HEK293 (cell line): Measurements from ENCODE around the gene ROS1.

Source experiments
- CTCF ChIA-PET: fragments of 350-600 bp; formaldehyde crosslinking; extraction: SDS; loops from one replicate; lab custom pipeline; 2021; ENCODE audit warnings: antibody characterized with exemption; lab: Yijun Ruan, JAX
- POLR2A ChIA-PET: fragments of 300-600 bp; formaldehyde crosslinking; extraction: SDS; loops from one replicate; lab custom pipeline; 2020; ENCODE audit warnings: antibody characterized with exemption, inconsistent platforms; lab: Yijun Ruan, JAX
- H3K27ac ChIP-seq: fragments of 200-500 bp; sonication (Bioruptor generic); 2 replicates; pipeline ENCODE4 v1.5.1; 2014; ENCODE audit warnings: low read depth, low read length, control low read depth, inconsistent platforms; ENCODE audit errors: extremely low read depth
- H3K36me3 ChIP-seq, 2 experiments: fragments of 200-500 bp in 1 of 2; sonication (Bioruptor generic) in 1 of 2; 1 replicate in 1 of 2; 2 replicates in 1 of 2; pipeline ENCODE4 v1.5.1; 2014 to 2017; ENCODE audit warnings: inconsistent platforms in 2 of 2, low read length in 2 of 2; ENCODE audit not compliant: control insufficient read depth in 2 of 2, insufficient read depth in 1 of 2
- H3K4me1 ChIP-seq: fragments of 200-500 bp; sonication (Bioruptor generic); 2 replicates; pipeline ENCODE4 v1.5.1; 2014; ENCODE audit warnings: mild to moderate bottlenecking, low read length, inconsistent platforms; ENCODE audit not compliant: control insufficient read depth, insufficient read depth
- H3K4me3 ChIP-seq: 2 replicates; pipeline ENCODE4 v1.5.1; 2011; ENCODE audit warnings: low read depth, mild to moderate bottlenecking, control low read depth, low read length, moderate library complexity
- H3K9me3 ChIP-seq: fragments of 200-500 bp; sonication (Bioruptor generic); 2 replicates; pipeline ENCODE4 v1.5.1; 2014; ENCODE audit warnings: low read depth, low read length, inconsistent platforms; ENCODE audit not compliant: control insufficient read depth, insufficient read depth
- CTCF ChIP-seq: fragments of 450-650 bp; formaldehyde crosslinking; IDR thresholded peaks from 2 replicates; pipeline ENCODE4 v1.5.1; 2016; ENCODE audit warnings: missing biosample characterization, missing genetic modification characterization
- GLIS1 ChIP-seq: fragments of 450-650 bp; formaldehyde crosslinking; IDR thresholded peaks from 2 replicates; pipeline ENCODE4 v1.5.1; 2016; ENCODE audit warnings: missing biosample characterization, missing genetic modification characterization
- HOXC10 ChIP-seq: sonication (generic); formaldehyde crosslinking; IDR thresholded peaks from 2 replicates; pipeline ENCODE4 v1.8.1; 2023; ENCODE audit warnings: mild to moderate bottlenecking, missing genetic modification reagents
- HOXD13 ChIP-seq: sonication (generic); formaldehyde crosslinking; IDR thresholded peaks from 2 replicates; pipeline ENCODE4 v1.8.0; 2022; ENCODE audit warnings: missing genetic modification reagents, borderline replicate concordance
- KLF10 ChIP-seq: fragments of 450-650 bp; IDR thresholded peaks from 2 replicates; pipeline ENCODE4 v1.5.1; 2018; ENCODE audit warnings: missing biosample characterization, mild to moderate bottlenecking, missing genetic modification characterization
- KLF16 ChIP-seq: fragments of 450-650 bp; formaldehyde crosslinking; IDR thresholded peaks from 2 replicates; pipeline ENCODE4 v1.5.1; 2017; ENCODE audit warnings: missing biosample characterization, missing genetic modification characterization
- REST ChIP-seq: fragments of 450-650 bp; formaldehyde crosslinking; IDR thresholded peaks from 2 replicates; pipeline ENCODE4 v1.5.1; 2016; ENCODE audit warnings: missing biosample characterization, missing genetic modification characterization
- SP3 ChIP-seq: fragments of 450-650 bp; formaldehyde crosslinking; IDR thresholded peaks from 2 replicates; pipeline ENCODE4 v1.5.1; 2016; ENCODE audit warnings: missing biosample characterization, missing genetic modification characterization
- WT1 ChIP-seq: fragments of 450-650 bp; formaldehyde crosslinking; IDR thresholded peaks from 2 replicates; pipeline ENCODE4 v1.5.1; 2016; ENCODE audit warnings: missing biosample characterization, missing genetic modification characterization
- ZBTB20 ChIP-seq: fragments of 450-650 bp; formaldehyde crosslinking; IDR thresholded peaks from 2 replicates; pipeline ENCODE4 v1.5.1; 2016; ENCODE audit warnings: missing biosample characterization, missing genetic modification characterization
- ZBTB48 ChIP-seq: fragments of 450-650 bp; formaldehyde crosslinking; IDR thresholded peaks from 2 replicates; pipeline ENCODE4 v1.5.1; 2016; ENCODE audit warnings: missing biosample characterization, missing genetic modification characterization
- ZBTB7A ChIP-seq: fragments of 450-650 bp; formaldehyde crosslinking; IDR thresholded peaks from 2 replicates; pipeline ENCODE4 v1.5.1; 2016; ENCODE audit warnings: low read depth, missing biosample characterization, missing genetic modification characterization
- ZFP3 ChIP-seq: fragments of 450-650 bp; formaldehyde crosslinking; IDR thresholded peaks from 2 replicates; pipeline ENCODE4 v1.5.1; 2016; ENCODE audit warnings: low read depth, missing biosample characterization, missing genetic modification characterization
- ZFP69B ChIP-seq: fragments of 450-650 bp; formaldehyde crosslinking; IDR thresholded peaks from 2 replicates; pipeline ENCODE4 v1.5.1; 2016; ENCODE audit warnings: missing biosample characterization, missing genetic modification characterization
- ZNF155 ChIP-seq: fragments of 450-650 bp; formaldehyde crosslinking; IDR thresholded peaks from 2 replicates; pipeline ENCODE4 v1.5.1; 2016; ENCODE audit warnings: missing biosample characterization, missing genetic modification characterization
- ZNF214 ChIP-seq: fragments of 450-650 bp; formaldehyde crosslinking; IDR thresholded peaks from 2 replicates; pipeline ENCODE4 v1.5.1; 2017; ENCODE audit warnings: missing biosample characterization, mild to moderate bottlenecking, missing genetic modification characterization, borderline replicate concordance
- ZNF354C ChIP-seq: fragments of 450-650 bp; formaldehyde crosslinking; IDR thresholded peaks from 2 replicates; pipeline ENCODE4 v1.5.1; 2016; ENCODE audit warnings: missing biosample characterization, missing genetic modification characterization, low read depth, borderline replicate concordance
- ZNF514 ChIP-seq: fragments of 450-650 bp; formaldehyde crosslinking; IDR thresholded peaks from 2 replicates; pipeline ENCODE4 v1.5.1; 2016; ENCODE audit warnings: missing biosample characterization, missing genetic modification characterization
- ZNF549 ChIP-seq: fragments of 450-650 bp; IDR thresholded peaks from 2 replicates; pipeline ENCODE4 v1.5.1; 2018; ENCODE audit warnings: missing biosample characterization, missing genetic modification characterization, mild to moderate bottlenecking, inconsistent platforms, moderate library complexity
- ZNF623 ChIP-seq: fragments of 450-650 bp; formaldehyde crosslinking; IDR thresholded peaks from 2 replicates; pipeline ENCODE4 v1.5.1; 2016; ENCODE audit warnings: missing biosample characterization, missing genetic modification characterization
- ZNF654 ChIP-seq: fragments of 450-650 bp; formaldehyde crosslinking; IDR thresholded peaks from 2 replicates; pipeline ENCODE4 v1.5.1; 2016; ENCODE audit warnings: low read depth, missing biosample characterization, missing genetic modification characterization
- ZNF658 ChIP-seq: fragments of 450-650 bp; formaldehyde crosslinking; IDR thresholded peaks from 2 replicates; pipeline ENCODE4; 2016; ENCODE audit warnings: missing biosample characterization, missing genetic modification characterization
- ZNF660 ChIP-seq: fragments of 450-650 bp; IDR thresholded peaks from 2 replicates; pipeline ENCODE4 v1.5.1; 2018; ENCODE audit warnings: missing biosample characterization, mild to moderate bottlenecking, missing genetic modification characterization
- ZNF704 ChIP-seq: fragments of 450-650 bp; formaldehyde crosslinking; IDR thresholded peaks from 2 replicates; pipeline ENCODE4 v1.5.1; 2016; ENCODE audit warnings: missing biosample characterization, missing genetic modification characterization
- ZNF785 ChIP-seq: fragments of 450-650 bp; formaldehyde crosslinking; IDR thresholded peaks from 2 replicates; pipeline ENCODE4 v1.5.1; 2016; ENCODE audit warnings: missing biosample characterization, missing genetic modification characterization
- ZXDB ChIP-seq: fragments of 450-650 bp; formaldehyde crosslinking; IDR thresholded peaks from 2 replicates; pipeline ENCODE4 v1.5.1; 2016; ENCODE audit warnings: missing biosample characterization, missing genetic modification characterization

ROS1 gene

GRCh38 chr6:117317261-117317660 lies 108.5 kb downstream of the ROS1 start:
- Histone ChIP-seq H3K4me3 (no peak overlapping the region), H3K9me3 (no peaks in the 10 kb centered on the region), H3K4me1 (no peaks in the 10 kb centered on the region), H3K27ac (no peak overlapping the region), H3K36me3 (no peaks in the 10 kb centered on the region)
- TF ChIP-seq HOXC10 (CRISPR knock-in tag) = no peak
- TF ChIP-seq ZNF654 = peak; percentile 75
- TF ChIP-seq KLF10 (tag by site-specific recombination) = no peak
- TF ChIP-seq ZNF623 (tag by site-specific recombination) = no peak
- 0 out of 2 replicates have a peak, but pooled peaks have one; percentile 41 for TF ChIP-seq CTCF (tag by site-specific recombination)
- no peak for TF ChIP-seq ZNF660 (tag by site-specific recombination)
- no peak for TF ChIP-seq ZNF549 (tag by site-specific recombination)
- ChIA-PET POLR2A (no interaction called here), CTCF (interaction anchor here (0.6 to 8.3 kb wide), 16 partner anchors 9 to 367 kb away, joined by 3 to 93 read pairs (median 4); no protein-coding TSS in a partner anchor)

GRCh38 chr6:117311726-117312125 lies 114.0 kb downstream of the ROS1 start:
- no peaks in the 10 kb centered on the region for H3K4me1 ChIP-seq
- no peak overlapping the region for H3K27ac ChIP-seq
- ChIA-PET CTCF (no interaction called here), POLR2A (no interaction called here)
- no peaks in the 10 kb centered on the region for H3K9me3 ChIP-seq
- no peak overlapping the region for H3K4me3 ChIP-seq
- H3K36me3 ChIP-seq = no peaks in the 10 kb centered on the region
- TF ChIP-seq ZNF214 (tag by site-specific recombination) (no peak), SP3 (tag by site-specific recombination) (no peak), ZNF514 (tag by site-specific recombination) (no peak), ZNF654 (no peak), ZNF785 (tag by site-specific recombination) (no peak), ZFP3 (no peak), ZBTB48 (tag by site-specific recombination) (no peak), ZFP69B (tag by site-specific recombination) (no peak)

GRCh38 chr6:117311310-117311709 lies 114.4 kb downstream of the ROS1 start:
- Histone ChIP-seq H3K36me3 (no peaks in the 10 kb centered on the region), H3K9me3 (no peaks in the 10 kb centered on the region), H3K4me3 (no peak overlapping the region), H3K27ac (no peak overlapping the region), H3K4me1 (no peaks in the 10 kb centered on the region)
- ChIA-PET CTCF (no interaction called here), POLR2A (no interaction called here)
- TF ChIP-seq ZNF704 (tag by site-specific recombination) (no peak), ZXDB (tag by site-specific recombination) (no peak), HOXD13 (CRISPR knock-in tag) (no peak), WT1 (tag by site-specific recombination) (no peak), ZBTB20 (no peak), REST (no peak), ZNF354C (tag by site-specific recombination) (no peak), ZNF155 (tag by site-specific recombination) (no peak), KLF16 (tag by site-specific recombination) (no peak), ZBTB7A (tag by site-specific recombination) (no peak), ZNF658 (tag by site-specific recombination) (no peak), GLIS1 (no peak), ZBTB48 (tag by site-specific recombination) (no peak)
